HepG2 (cell line): Measurements from ENCODE around the gene IL3RA. TPM values are rescaled to one million over a fixed set of nuclear protein-coding genes. Genes with fewer than 3 reads are reported as not detected.
A peak's percentile ranks its signal among the peaks of the same experiment; 100 is the strongest.

ENCODE experiments used
- ATF1 ChIP-seq: IDR thresholded peaks from 2 replicates; pipeline ENCODE4 v1.6.1; 2016; ENCODE audit warnings: mild to moderate bottlenecking, control low read depth
- BATF2 ChIP-seq: sonication (generic); formaldehyde crosslinking; IDR thresholded peaks from 2 replicates; pipeline ENCODE4 v1.8.0; 2022; ENCODE audit warnings: mild to moderate bottlenecking, missing genetic modification reagents, moderate library complexity
- BRCA1 ChIP-seq: sonication (generic); formaldehyde crosslinking; IDR thresholded peaks from 2 replicates; pipeline ENCODE4 v1.4.0; 2020; ENCODE audit warnings: missing genetic modification reagents
- E2F1 ChIP-seq: sonication (generic); formaldehyde crosslinking; IDR thresholded peaks from 2 replicates; pipeline ENCODE4 v1.5.0; 2020; ENCODE audit warnings: missing genetic modification reagents
- HCFC1 ChIP-seq: fragments of 150-350 bp; IDR thresholded peaks from 2 replicates; pipeline ENCODE4 v1.6.1; 2014; ENCODE audit warnings: low read depth, low read length
- HES4 ChIP-seq: sonication (generic); formaldehyde crosslinking; IDR thresholded peaks from 2 replicates; pipeline ENCODE4 v1.9.0; 2021; ENCODE audit warnings: mild to moderate bottlenecking, missing genetic modification reagents, borderline replicate concordance
- MYPOP ChIP-seq: sonication (generic); formaldehyde crosslinking; IDR thresholded peaks from 2 replicates; pipeline ENCODE4 v1.8.1; 2023; ENCODE audit warnings: mild to moderate bottlenecking, moderate library complexity, missing genetic modification reagents
- MZF1 ChIP-seq: sonication (generic); formaldehyde crosslinking; IDR thresholded peaks from 2 replicates; pipeline ENCODE4 v1.8.1; 2023; ENCODE audit warnings: mild to moderate bottlenecking, missing genetic modification reagents, borderline replicate concordance
- PHF20 ChIP-seq: sonication (generic); formaldehyde crosslinking; IDR thresholded peaks from 2 replicates; pipeline ENCODE4 v1.5.0; 2020; ENCODE audit warnings: mild to moderate bottlenecking, missing genetic modification reagents
- SAP130 ChIP-seq: IDR thresholded peaks from 2 replicates; pipeline ENCODE4 v1.6.1; 2016; ENCODE audit warnings: low read depth
- TFE3 ChIP-seq: IDR thresholded peaks from 2 replicates; pipeline ENCODE4 v1.6.1; 2016
- ZFP36L1 ChIP-seq: sonication (generic); formaldehyde crosslinking; IDR thresholded peaks from 2 replicates; pipeline ENCODE4 v1.8.0; 2022; ENCODE audit warnings: mild to moderate bottlenecking, missing genetic modification reagents, moderate library complexity
- ZGPAT ChIP-seq: IDR thresholded peaks from 2 replicates; pipeline ENCODE4 v1.6.1; 2016; ENCODE audit warnings: mild to moderate bottlenecking
- ZNF142 ChIP-seq: sonication (generic); formaldehyde crosslinking; IDR thresholded peaks from 2 replicates; pipeline ENCODE4 v1.4.0; 2020; ENCODE audit warnings: missing genetic modification reagents
- ZNF205 ChIP-seq: IDR thresholded peaks from 2 replicates; pipeline ENCODE4 v1.6.1; 2018; ENCODE audit warnings: missing biosample characterization, missing genetic modification reagents
- ZNF530 ChIP-seq: sonication (generic); formaldehyde crosslinking; IDR thresholded peaks from 2 replicates; pipeline ENCODE4 v1.5.0; 2020; ENCODE audit warnings: low read depth, mild to moderate bottlenecking, missing genetic modification reagents
- ZNF713 ChIP-seq: sonication (generic); formaldehyde crosslinking; IDR thresholded peaks from 2 replicates; pipeline ENCODE4 v1.4.0; 2020; ENCODE audit warnings: mild to moderate bottlenecking, missing genetic modification reagents
- ZNF788 ChIP-seq: sonication (generic); formaldehyde crosslinking; IDR thresholded peaks from 2 replicates; pipeline ENCODE4 v1.5.0; 2020; ENCODE audit warnings: mild to moderate bottlenecking, missing genetic modification reagents, borderline replicate concordance
- polyA plus RNA-seq, 8 experiments: library from polyadenylated mRNA; depleted of rRNA in 3 of 8; stranded (reverse) in 7 of 8; unstranded in 1 of 8; fragments of >200 nt; fragmentation: Illumina TruSeq in 4 of 8; extraction: Trizol in 4 of 8; gene quantifications; 2 replicates each; pipeline versions ENCODE4 v1.2.1 to v1.2.3, GENCODE V29; 2011 to 2016; ENCODE audit warnings: low read depth in 4 of 8, missing spikeins in 1 of 8, mixed read lengths in 1 of 8; ENCODE audit not compliant: insufficient read depth in 1 of 8
- total RNA-seq, 5 experiments: library from RNA; depleted of rRNA; stranded (reverse); fragments of >200 nt; fragmentation: Illumina TruSeq; extraction: Trizol; gene quantifications; 2 replicates each; pipeline ENCODE4 v1.2.3, GENCODE V29; 2016; ENCODE audit warnings: low read depth in 1 of 5

The IL3RA gene
- total and polyA plus RNA-seq, 2 of the 13 experiments (the other 11 are each of a cell fraction or from before 2014, with no cell fraction given): not detected

GRCh38 chrX:1391707-1392375, 55.3 kb downstream of the IL3RA start, which contains the start of gene SLC25A6 (continued):
- TF ChIP-seq BATF2 (CRISPR knock-in tag) (no peak), E2F1 (CRISPR knock-in tag) (0 out of 2 replicates have a peak, but pooled peaks have one; percentile 22), ZGPAT (CRISPR knock-in tag) (peak; percentile 90), BRCA1 (CRISPR knock-in tag) (0 out of 2 replicates have a peak, but pooled peaks have one; percentile 74), ZNF713 (CRISPR knock-in tag) (no peak; the same call in none of the 2 replicates), SAP130 (CRISPR knock-in tag) (peak; percentile 89), ATF1 (no peak), HCFC1 (peak; percentile 24), ZNF142 (peak; percentile 62), ZNF205 (0 out of 2 replicates have a peak, but pooled peaks have one; percentile 24), ZFP36L1 (CRISPR knock-in tag) (no peak), PHF20 (CRISPR knock-in tag) (peak; percentile 68), MYPOP (CRISPR knock-in tag) (no peak), MZF1 (CRISPR knock-in tag) (no peak), TFE3 (CRISPR knock-in tag) (peak; percentile 87), ZNF788 (CRISPR knock-in tag) (peak; percentile 95), ZNF530 (CRISPR knock-in tag) (no peak), HES4 (CRISPR knock-in tag) (no peak)
